Loucy (cell line): ENCODE measurements around the gene DPF3.

Experiments used
- H2AFZ ChIP-seq: fragments of 200-600 bp; sonication (generic); 2 replicates; pipeline ENCODE4 v1.6.0; 2016; ENCODE audit warnings: antibody characterized with exemption, mild to moderate bottlenecking, low read length, moderate library complexity
- H3F3A ChIP-seq: fragments of 200-600 bp; 2 replicates; pipeline ENCODE4 v1.6.0; 2016; ENCODE audit warnings: antibody characterized with exemption, low read depth, mild to moderate bottlenecking
- H3K27me3 ChIP-seq: fragments of 200-600 bp; sonication (generic); 2 replicates; pipeline ENCODE4 v1.6.1; 2014; ENCODE audit warnings: low read length, mild to moderate bottlenecking; ENCODE audit not compliant: insufficient read depth, poor library complexity, severe bottlenecking
- H3K36me3 ChIP-seq: fragments of 200-600 bp; sonication (generic); 2 replicates; pipeline ENCODE4 v1.6.1; 2016; ENCODE audit warnings: low read length; ENCODE audit not compliant: insufficient read depth
- H3K4me1 ChIP-seq: fragments of 200-600 bp; sonication (generic); 2 replicates; pipeline ENCODE4 v1.5.1; 2014; ENCODE audit warnings: low read length, mild to moderate bottlenecking; ENCODE audit not compliant: insufficient read depth, poor library complexity, severe bottlenecking
- H3K4me2 ChIP-seq: fragments of 200-600 bp; sonication (generic); 2 replicates; pipeline ENCODE4 v1.6.0; 2014; ENCODE audit warnings: antibody characterized with exemption, low read length, low read depth, mild to moderate bottlenecking; ENCODE audit not compliant: poor library complexity, severe bottlenecking
- H3K4me3 ChIP-seq: fragments of 200-600 bp; sonication (generic); 2 replicates; pipeline ENCODE4 v1.5.1; 2014; ENCODE audit warnings: low read length, mild to moderate bottlenecking, mixed read lengths; ENCODE audit not compliant: poor library complexity, severe bottlenecking
- H3K79me2 ChIP-seq: fragments of 200-600 bp; sonication (generic); 2 replicates; pipeline ENCODE4 v1.6.1; 2014; ENCODE audit warnings: low read length; ENCODE audit not compliant: insufficient read depth
- H3K9ac ChIP-seq: fragments of 200-600 bp; sonication (generic); 2 replicates; pipeline ENCODE4 v1.6.0; 2014; ENCODE audit warnings: mild to moderate bottlenecking, low read depth, low read length, moderate library complexity; ENCODE audit not compliant: poor library complexity, severe bottlenecking
- H3K9me2 ChIP-seq: fragments of 200-600 bp; sonication (generic); replicated peaks from 2 replicates; pipeline ENCODE4 v1.6.1; 2016; ENCODE audit warnings: low read depth, low read length, mixed read lengths
- H3K9me3 ChIP-seq: fragments of 200-600 bp; sonication (generic); 2 replicates; pipeline ENCODE4 v1.6.1; 2014; ENCODE audit warnings: mild to moderate bottlenecking, antibody characterized with exemption, low read length, low read depth; ENCODE audit not compliant: insufficient read depth
- H4K20me1 ChIP-seq: fragments of 200-600 bp; sonication (generic); 2 replicates; pipeline ENCODE4 v1.6.0; 2014; ENCODE audit warnings: antibody characterized with exemption, low read length, mild to moderate bottlenecking; ENCODE audit not compliant: insufficient read depth, poor library complexity, severe bottlenecking
- CTCF ChIP-seq: fragments of 200-600 bp; sonication (generic); conservative IDR thresholded peaks from 2 replicates; pipeline ENCODE4 v1.5.1; 2014; ENCODE audit warnings: mild to moderate bottlenecking, antibody characterized with exemption, low read length
- EZH2phosphoT487 ChIP-seq: fragments of 200-600 bp; IDR thresholded peaks from 2 replicates; pipeline ENCODE4 v1.6.1; 2018; ENCODE audit warnings: antibody characterized with exemption, mild to moderate bottlenecking, moderate library complexity, borderline replicate concordance

The DPF3 gene

GRCh38 chr14:72701605-72702004, 192.3 kb downstream of the DPF3 start:
- Histone ChIP-seq H3K4me3 (no peak overlapping the region), H3F3A (no peaks in the 10 kb centered on the region), H3K27me3 (no peaks in the 10 kb centered on the region), H3K9me3 (no peaks in the 10 kb centered on the region), H4K20me1 (no peaks in the 10 kb centered on the region), H3K36me3 (peaks cover 72% of the 10 kb centered on the region; the same call in 1 of the 2 replicates), H3K9ac (no peak overlapping the region), H3K4me2 (no peak overlapping the region), H3K9me2 (no peaks in the 10 kb centered on the region), H2AFZ (no peak overlapping the region), H3K4me1 (no peaks in the 10 kb centered on the region), H3K79me2 (no peaks in the 10 kb centered on the region)
- TF ChIP-seq EZH2phosphoT487 (no peak), CTCF (no peak)

GRCh38 chr14:72701237-72701565, 192.7 kb downstream of the DPF3 start:
- no peak overlapping the region for H2AFZ ChIP-seq
- H3K79me2 ChIP-seq, result no peaks in the 10 kb centered on the region
- no peaks in the 10 kb centered on the region for H3F3A ChIP-seq
- no peaks in the 10 kb centered on the region for H3K4me1 ChIP-seq
- no peak overlapping the region for H3K4me3 ChIP-seq
- H3K4me2 ChIP-seq, result no peak overlapping the region
- no peaks in the 10 kb centered on the region for H4K20me1 ChIP-seq
- no peaks in the 10 kb centered on the region for H3K27me3 ChIP-seq
- no peak overlapping the region for H3K9ac ChIP-seq
- no peaks in the 10 kb centered on the region for H3K9me2 ChIP-seq
- peaks cover 69% of the 10 kb centered on the region; the same call in 1 of the 2 replicates for H3K36me3 ChIP-seq
- no peak for TF ChIP-seq CTCF
- TF ChIP-seq EZH2phosphoT487, result no peak
- no peaks in the 10 kb centered on the region for H3K9me3 ChIP-seq

GRCh38 chr14:72700338-72701236, 193.3 kb downstream of the DPF3 start:
- no peak overlapping the region for H2AFZ ChIP-seq
- no peak overlapping the region for H3K4me3 ChIP-seq
- H3K27me3 ChIP-seq, result no peaks in the 10 kb centered on the region
- H3K79me2 ChIP-seq, result no peaks in the 10 kb centered on the region
- peaks cover 63% of the 10 kb centered on the region; the same call in 1 of the 2 replicates for H3K36me3 ChIP-seq
- TF ChIP-seq CTCF, result no peak
- TF ChIP-seq EZH2phosphoT487, result no peak
- no peak overlapping the region for H3K4me2 ChIP-seq
- no peaks in the 10 kb centered on the region for H3F3A ChIP-seq
- H3K9me2 ChIP-seq, result no peaks in the 10 kb centered on the region
- H4K20me1 ChIP-seq, result no peaks in the 10 kb centered on the region
- H3K4me1 ChIP-seq, result no peaks in the 10 kb centered on the region
- no peaks in the 10 kb centered on the region for H3K9me3 ChIP-seq
- no peak overlapping the region for H3K9ac ChIP-seq
